Dermis microvascular lymphatic vessel endothelial cell (primary cell): ENCODE data around the gene IL17A. TPM values are rescaled to one million over a fixed set of nuclear protein-coding genes. Genes with fewer than 3 reads are reported as not detected.

Experiments
- DNase-seq, 2 donors: peaks; one replicate each; pipeline versions ENCODE4 v3.0.0 to v3.0.0-alpha.2; 2010; ENCODE audit warnings: low read depth in 2 of 2
- total RNA-seq: library from RNA; depleted of rRNA; stranded (reverse); fragments of >200 nt; gene quantifications from 2 replicates; pipeline ENCODE4 v1.2.1, GENCODE V29; 2014

Gene IL17A
- total RNA-seq, 1 donor from 2014 or later = not detected

DNA sequence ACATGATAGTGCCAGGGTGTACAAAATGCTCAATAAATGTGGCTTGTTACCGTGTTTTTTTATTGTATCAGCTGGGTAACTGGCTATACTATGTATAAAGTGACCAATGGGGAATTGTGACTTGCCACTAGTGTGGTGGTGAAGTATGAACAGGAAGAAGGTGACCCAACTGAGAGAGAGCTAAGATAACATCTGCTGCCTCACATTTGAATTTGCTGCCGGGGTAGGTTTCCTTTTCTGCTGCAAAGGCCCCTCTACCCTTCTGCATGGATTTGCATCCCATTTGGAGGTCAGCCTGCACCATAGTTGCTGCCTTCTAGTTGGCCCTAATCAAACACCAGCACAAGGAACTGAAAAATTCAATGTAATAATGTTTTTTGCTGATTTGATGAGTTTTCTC, 24.1 kb downstream of the IL17A start:
- DNase-seq = no peak

GRCh38 chr6:52213127-52213526, 27.0 kb downstream of the IL17A start:
- no peak for DNase-seq

DNA sequence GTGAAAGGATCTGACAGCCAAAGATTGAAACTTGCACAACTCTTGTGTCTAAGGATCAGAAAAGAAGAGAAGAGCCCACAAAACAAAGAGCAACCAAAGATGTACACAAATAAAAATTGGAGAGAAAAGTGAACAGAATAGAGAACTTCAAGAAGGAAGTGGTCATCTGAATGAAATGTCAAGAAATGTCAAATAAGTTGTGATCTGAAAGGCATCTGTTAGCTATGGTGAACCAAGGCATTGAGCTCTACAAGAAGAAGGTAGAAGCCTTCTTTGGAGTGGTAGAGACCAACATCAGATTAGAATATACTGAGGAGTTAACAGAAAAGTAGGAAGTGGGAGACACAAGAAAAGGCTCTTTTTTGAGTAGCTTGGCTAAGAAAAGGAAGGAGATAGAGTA, 29.6 kb downstream of the IL17A start:
- no peak for DNase-seq

- no peak for DNase-seq
Observed at GRCh38 chr6:52216932-52217575, 30.9 kb downstream of the IL17A start.

DNA sequence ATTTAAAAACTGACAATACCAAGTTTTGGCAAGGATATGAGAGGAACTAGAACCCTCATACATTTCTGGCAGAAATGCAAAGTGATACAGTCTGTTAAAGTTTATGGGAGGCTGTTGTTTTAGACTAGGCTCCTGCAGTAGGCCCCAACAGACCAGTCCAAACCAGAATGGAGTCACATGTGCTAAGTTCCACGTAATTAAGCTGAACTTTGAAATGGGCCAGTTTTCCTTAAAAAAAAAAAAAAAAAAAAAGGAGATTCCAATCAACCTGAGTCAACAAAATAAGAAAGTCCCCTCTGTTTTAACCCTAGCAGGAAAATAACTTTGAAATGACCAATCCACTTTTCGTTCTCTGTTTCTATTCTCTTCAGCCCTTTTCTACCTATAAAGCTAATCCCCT, 31.6 kb downstream of the IL17A start:
- no peak for DNase-seq

DNA sequence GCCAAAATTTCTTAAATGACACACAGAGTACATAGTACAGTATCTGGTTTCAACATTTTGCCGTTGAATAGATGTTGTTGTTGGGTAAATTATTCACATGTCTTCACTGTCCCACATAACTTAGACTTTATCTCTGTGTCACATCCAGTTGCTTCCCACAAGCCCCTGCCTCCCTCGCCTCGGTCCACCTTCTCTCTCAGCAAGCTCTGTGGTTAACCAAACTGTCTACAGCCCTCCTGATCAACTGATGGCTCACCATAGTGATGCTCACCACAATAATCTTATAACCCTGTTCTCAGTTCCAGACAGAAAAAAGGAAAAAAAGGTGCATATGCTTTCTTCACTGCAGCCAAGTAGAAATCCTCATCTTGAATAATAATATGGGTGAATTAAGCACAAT, 35.1 kb downstream of the IL17A start:
- no peak for DNase-seq

DNA sequence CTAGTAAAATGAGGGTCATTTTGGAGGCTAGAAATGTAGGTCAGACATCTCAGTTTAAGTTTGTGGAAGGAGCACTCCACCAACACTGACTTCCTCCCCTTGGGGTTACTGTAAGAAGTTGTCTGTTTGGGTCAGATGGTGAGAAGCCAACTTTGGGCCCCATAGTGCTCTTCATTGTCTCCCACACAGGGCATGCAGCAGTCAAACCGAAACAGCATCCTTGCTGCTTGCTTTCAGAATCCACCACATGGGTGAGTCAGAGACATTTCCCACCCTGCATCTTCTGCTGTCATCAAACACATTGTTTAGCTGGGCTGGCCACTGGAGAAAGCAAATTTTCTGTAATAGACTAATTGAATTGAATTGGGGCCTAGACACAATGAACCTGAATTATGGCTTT, 41.3 kb downstream of the IL17A start:
- no peak for DNase-seq

GRCh38 chr6:52230685-52231084, 44.5 kb downstream of the IL17A start:
- no peak for DNase-seq

DNA sequence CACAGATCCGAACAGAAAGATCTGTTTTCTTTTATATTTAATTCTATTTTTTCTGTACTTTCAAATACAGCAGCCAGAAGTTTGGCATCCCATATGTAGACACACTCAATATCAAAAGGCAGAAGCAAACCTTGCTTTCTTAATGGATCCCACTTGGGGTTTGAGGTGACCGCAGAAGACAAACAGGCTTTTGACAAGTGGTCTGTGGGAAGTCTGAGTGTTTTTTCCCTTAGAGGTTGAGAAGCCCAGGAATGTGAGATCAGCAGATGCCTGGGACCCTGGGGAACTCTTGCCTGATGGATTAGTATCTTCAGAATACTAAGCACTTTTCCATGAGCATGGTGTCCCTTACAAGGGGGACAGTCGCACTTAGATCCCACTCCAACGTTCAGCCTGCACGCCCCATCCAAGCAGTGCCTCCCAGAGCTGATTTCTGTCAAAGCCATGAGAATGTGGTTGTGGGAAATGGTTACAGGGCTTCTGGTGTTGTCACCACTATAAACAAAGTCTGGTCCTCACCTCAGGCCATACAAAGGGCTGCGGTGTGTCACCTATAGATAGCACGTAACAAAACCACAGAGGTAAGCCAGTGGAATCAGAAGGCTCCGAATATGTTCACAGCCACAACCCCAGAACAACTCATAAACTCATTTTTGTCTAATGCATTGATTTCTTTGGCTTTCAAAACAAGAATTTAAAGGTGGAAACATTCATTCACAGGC, 45.4 kb downstream of the IL17A start:
- DNase-seq = no peak

DNA sequence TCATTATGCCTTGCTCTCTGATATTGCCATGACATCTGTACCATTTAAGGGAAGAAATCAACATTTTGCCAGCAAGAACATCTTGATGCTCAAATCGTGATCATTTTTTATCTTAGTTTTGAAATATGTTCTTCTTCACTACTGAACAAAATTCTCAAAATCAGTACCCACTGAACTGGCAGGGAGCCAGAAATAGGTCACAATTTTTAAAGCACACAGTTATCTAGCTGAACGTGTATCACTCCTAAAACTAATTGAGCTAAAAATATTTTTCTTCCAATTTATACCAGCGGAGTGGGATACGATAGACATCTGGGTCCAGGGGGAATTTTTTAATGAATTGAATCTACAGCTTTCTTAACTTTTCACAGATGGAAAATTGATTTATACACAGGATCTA, 46.8 kb downstream of the IL17A start:
- DNase-seq = no peak

DNA sequence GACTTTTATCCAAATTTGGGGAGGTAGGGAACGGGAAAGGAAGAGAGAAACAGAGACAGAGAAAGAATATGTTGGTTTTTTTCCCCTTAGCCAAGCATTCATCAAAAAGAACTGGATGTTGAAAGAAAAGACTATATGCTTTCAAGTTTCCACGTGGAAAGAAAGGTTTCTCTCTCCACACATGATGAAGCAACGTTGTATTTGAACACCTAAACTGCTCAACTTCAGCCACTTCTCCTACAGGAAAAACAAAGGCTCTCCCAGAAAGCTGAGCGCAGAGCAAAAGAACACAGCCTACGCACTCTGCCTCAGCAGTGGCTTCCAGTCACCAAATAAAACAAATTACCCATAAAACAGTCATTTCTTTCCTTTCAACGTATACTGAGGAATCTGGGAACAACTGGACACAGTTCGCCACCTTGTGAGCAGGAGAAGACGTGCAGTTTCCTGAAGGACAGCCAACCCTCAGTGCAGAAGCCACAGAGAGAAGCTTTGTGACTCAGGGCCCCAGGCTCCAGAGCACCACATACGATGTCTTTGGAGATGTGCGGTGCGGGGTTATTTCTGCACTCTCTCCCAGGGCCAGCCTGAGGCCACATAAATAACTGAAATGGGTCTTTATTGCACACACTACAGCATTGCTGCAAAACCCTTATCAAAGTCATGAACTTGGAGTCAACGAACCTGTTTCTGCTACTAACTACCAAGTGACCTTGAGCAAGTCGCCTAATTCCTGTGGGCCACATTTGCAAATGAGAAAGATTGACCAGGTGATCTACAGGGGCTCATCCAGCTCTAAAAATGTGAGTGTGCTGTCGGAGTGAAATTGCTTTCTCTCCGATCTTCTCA, 48.0 kb downstream of the IL17A start:
- DNase-seq = peak; percentile 6 to 55

Other genes starting within 250 kb of the IL17A start
- gene PKHD1, start 98.8 kb upstream of the IL17A start, total RNA-seq = not detected in 2 replicates
- gene IL17F, start 58.1 kb downstream of the IL17A start, total RNA-seq = not detected in 2 replicates
- gene MCM3, start 98.4 kb downstream of the IL17A start, total RNA-seq = 52.2 and 64.6 TPM in 2 replicates
- 10.7 and 15.6 TPM in 2 replicates for gene PAQR8, start 175.8 kb downstream of the IL17A start, total RNA-seq
- gene EFHC1, start 234.0 kb downstream of the IL17A start, total RNA-seq = 5.9 and 7.2 TPM in 2 replicates